ENCODE results near the gene TWIST2. TPM values are rescaled to one million over a fixed set of nuclear protein-coding genes. Genes with fewer than 3 reads are reported as not detected.

The TWIST2 gene
- total RNA-seq, 2 donors from 2014 or later: 1.9 TPM; not detected in 1

- Mint-ChIP-seq H3K4me3 (no peak overlapping the region), H3K27me3 (ENCODE audit: insufficient read depth) (no peaks in the 10 kb centered on the region), H3K36me3 (ENCODE audit: low read depth) (no peaks in the 10 kb centered on the region), H3K27ac (no peak overlapping the region), H3K9me3 (no peaks in the 10 kb centered on the region), H3K4me1 (no peaks in the 10 kb centered on the region)
- Histone ChIP-seq H3K9ac (ENCODE audit: extremely low read depth, low read length, poor library complexity, severe bottlenecking) (no peak overlapping the region), H3K27me3 (ENCODE audit: control insufficient read depth, insufficient read depth, low read length, poor library complexity, severe bottlenecking) (no peaks in the 10 kb centered on the region), H3K9me3 (ENCODE audit: control insufficient read depth, low read length) (no peaks in the 10 kb centered on the region), H3K4me3 (ENCODE audit: low read length) (no peak overlapping the region), H3K27ac (ENCODE audit: low read depth, low read length) (no peak overlapping the region), H3K36me3 (ENCODE audit: control insufficient read depth, insufficient read depth, low read length) (no peaks in the 10 kb centered on the region), H3K4me1 (ENCODE audit: control insufficient read depth, insufficient read depth, low read length) (no peaks in the 10 kb centered on the region)
- WGBS, 2 experiments (ENCODE audit: insufficient coverage in 1 of 2, insufficient read length in 1 of 2): 86 to 87% methylated on average over 15 to 19 of the region's 19 CpGs
- DNase-seq: no peak
- no peak for TF ChIP-seq CTCF (conservative IDR thresholded peaks at IDR 0.05)
Measured at GRCh38 chr2:238884122-238884811, 36.4 kb downstream of the TWIST2 start.

- no peaks in the 10 kb centered on the region for H3K4me1 Mint-ChIP-seq
- 94 to 96% methylated on average over 9 to 14 of the region's 14 CpGs for WGBS, 2 experiments (ENCODE audit: insufficient coverage in 1 of 2, insufficient read length in 1 of 2)
- no peak overlapping the region for H3K27ac Mint-ChIP-seq
- Histone ChIP-seq H3K27me3 (ENCODE audit: control insufficient read depth, insufficient read depth, low read length, poor library complexity, severe bottlenecking) (no peaks in the 10 kb centered on the region), H3K9me3 (ENCODE audit: control insufficient read depth, low read length) (no peaks in the 10 kb centered on the region), H3K9ac (ENCODE audit: extremely low read depth, low read length, poor library complexity, severe bottlenecking) (no peak overlapping the region), H3K36me3 (ENCODE audit: control insufficient read depth, insufficient read depth, low read length) (no peaks in the 10 kb centered on the region), H3K4me3 (ENCODE audit: low read length) (no peak overlapping the region), H3K4me1 (ENCODE audit: control insufficient read depth, insufficient read depth, low read length) (no peaks in the 10 kb centered on the region), H3K27ac (ENCODE audit: low read depth, low read length) (no peak overlapping the region)
- DNase-seq: no peak
- no peaks in the 10 kb centered on the region for H3K9me3 Mint-ChIP-seq
- no peak overlapping the region for H3K4me3 Mint-ChIP-seq
- H3K27me3 Mint-ChIP-seq (ENCODE audit: insufficient read depth): no peaks in the 10 kb centered on the region
- H3K36me3 Mint-ChIP-seq (ENCODE audit: low read depth): no peaks in the 10 kb centered on the region
- no peak for TF ChIP-seq CTCF (conservative IDR thresholded peaks at IDR 0.05)
Measured at GRCh38 chr2:238884812-238885408, 37.0 kb downstream of the TWIST2 start.

GRCh38 chr2:238886453-238887094 is 38.7 kb downstream of the TWIST2 start:
- Mint-ChIP-seq H3K27ac (no peak overlapping the region), H3K9me3 (no peaks in the 10 kb centered on the region), H3K4me1 (no peaks in the 10 kb centered on the region), H3K36me3 (ENCODE audit: low read depth) (no peaks in the 10 kb centered on the region), H3K27me3 (ENCODE audit: insufficient read depth) (no peaks in the 10 kb centered on the region), H3K4me3 (no peak overlapping the region)
- H3K27me3 ChIP-seq (ENCODE audit: control insufficient read depth, insufficient read depth, low read length, poor library complexity, severe bottlenecking): no peaks in the 10 kb centered on the region
- no peaks in the 10 kb centered on the region for H3K4me1 ChIP-seq (ENCODE audit: control insufficient read depth, insufficient read depth, low read length)
- no peak overlapping the region for H3K4me3 ChIP-seq (ENCODE audit: low read length)
- no peak overlapping the region for H3K9ac ChIP-seq (ENCODE audit: extremely low read depth, low read length, poor library complexity, severe bottlenecking)
- H3K9me3 ChIP-seq (ENCODE audit: control insufficient read depth, low read length): no peaks in the 10 kb centered on the region
- 81 to 90% methylated on average over 5 to 13 of the region's 13 CpGs for WGBS, 2 experiments (ENCODE audit: insufficient coverage in 1 of 2, insufficient read length in 1 of 2)
- no peak for TF ChIP-seq CTCF (conservative IDR thresholded peaks at IDR 0.05)
- no peak overlapping the region for H3K27ac ChIP-seq (ENCODE audit: low read depth, low read length)
- H3K36me3 ChIP-seq (ENCODE audit: control insufficient read depth, insufficient read depth, low read length): no peaks in the 10 kb centered on the region
- no peak for DNase-seq

All from endodermal cell (in vitro differentiated cells).